Measurements from ENCODE around the gene OR6N1.

- TF ChIP-seq CTCF (optimal IDR thresholded peaks at IDR 0.05 in 1 of 3, IDR thresholded peaks at IDR 0.05 in 1 of 3, conservative IDR thresholded peaks at IDR 0.05 in 1 of 3; ENCODE audit: extremely low read depth in 1 of 3, insufficient read depth in 2 of 3, low read length in 3 of 3) (no peak), EZH2 (IDR thresholded peaks at IDR 0.05; ENCODE audit: low read length) (no peak)
Measured at GRCh38 chr1:158752155-158752712, 19.8 kb downstream of the OR6N1 start.
